ENCODE results near the gene IL25.

DNA sequence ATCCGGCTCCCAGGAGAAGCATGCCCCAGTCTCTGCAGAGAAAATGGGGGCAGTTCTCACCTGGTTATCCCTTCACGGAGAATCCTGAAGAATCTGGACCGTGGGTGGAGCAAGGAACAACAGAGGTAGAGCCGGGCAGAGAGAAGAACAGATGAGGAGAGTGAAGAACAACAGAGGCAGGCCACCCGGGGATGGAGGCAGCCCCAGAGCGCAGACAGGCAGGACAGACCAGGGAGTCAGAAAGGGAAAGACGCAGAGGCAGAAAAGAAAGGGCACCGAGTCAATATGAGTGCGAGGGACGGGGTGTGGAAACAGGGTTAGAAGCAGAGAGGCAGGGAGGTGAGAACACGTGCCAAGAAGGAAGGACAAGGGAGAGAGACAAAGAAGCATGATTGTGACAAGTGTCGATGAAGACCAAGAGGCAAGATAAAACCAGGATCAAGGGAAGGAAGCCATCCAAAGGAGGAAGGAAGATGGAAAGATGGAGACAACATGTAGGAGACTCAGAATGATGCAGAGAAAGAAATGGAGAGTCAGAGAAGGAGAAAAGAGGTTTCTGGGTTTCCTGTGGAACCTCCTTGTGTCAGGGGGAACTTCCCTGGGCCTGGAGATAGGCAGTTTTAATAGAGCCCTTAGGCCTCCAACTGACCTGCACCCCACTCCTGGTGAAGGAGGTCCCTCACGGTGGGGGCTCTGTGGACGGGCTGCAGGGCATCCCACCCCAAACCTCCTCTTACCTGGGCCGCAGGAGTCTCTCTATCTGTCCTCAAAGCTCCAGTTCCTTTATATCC is 35.1 kb downstream of the IL25 start, which contains the start of gene MYH6:
- TF ChIP-seq POLR2A (IDR thresholded peaks at IDR 0.05), result no peak
- TF ChIP-seq, protein P1, sequence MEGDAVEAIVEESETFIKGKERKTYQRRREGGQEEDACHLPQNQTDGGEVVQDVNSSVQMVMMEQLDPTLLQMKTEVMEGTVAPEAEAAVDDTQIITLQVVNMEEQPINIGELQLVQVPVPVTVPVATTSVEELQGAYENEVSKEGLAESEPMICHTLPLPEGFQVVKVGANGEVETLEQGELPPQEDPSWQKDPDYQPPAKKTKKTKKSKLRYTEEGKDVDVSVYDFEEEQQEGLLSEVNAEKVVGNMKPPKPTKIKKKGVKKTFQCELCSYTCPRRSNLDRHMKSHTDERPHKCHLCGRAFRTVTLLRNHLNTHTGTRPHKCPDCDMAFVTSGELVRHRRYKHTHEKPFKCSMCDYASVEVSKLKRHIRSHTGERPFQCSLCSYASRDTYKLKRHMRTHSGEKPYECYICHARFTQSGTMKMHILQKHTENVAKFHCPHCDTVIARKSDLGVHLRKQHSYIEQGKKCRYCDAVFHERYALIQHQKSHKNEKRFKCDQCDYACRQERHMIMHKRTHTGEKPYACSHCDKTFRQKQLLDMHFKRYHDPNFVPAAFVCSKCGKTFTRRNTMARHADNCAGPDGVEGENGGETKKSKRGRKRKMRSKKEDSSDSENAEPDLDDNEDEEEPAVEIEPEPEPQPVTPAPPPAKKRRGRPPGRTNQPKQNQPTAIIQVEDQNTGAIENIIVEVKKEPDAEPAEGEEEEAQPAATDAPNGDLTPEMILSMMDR (IDR thresholded peaks at IDR 0.05), result no peak
